NCI-H2227 (cell line): Measurements from ENCODE around the gene ALDH3B2.
A peak's percentile ranks its signal among the peaks of the same experiment; 100 is the strongest.

Experiments
- DNase-seq: peaks from one replicate; lab custom pipeline; 2025; ENCODE audit not compliant: unreplicated experiment; lab: John Stamatoyannopoulos, UW

The ALDH3B2 gene

DNA sequence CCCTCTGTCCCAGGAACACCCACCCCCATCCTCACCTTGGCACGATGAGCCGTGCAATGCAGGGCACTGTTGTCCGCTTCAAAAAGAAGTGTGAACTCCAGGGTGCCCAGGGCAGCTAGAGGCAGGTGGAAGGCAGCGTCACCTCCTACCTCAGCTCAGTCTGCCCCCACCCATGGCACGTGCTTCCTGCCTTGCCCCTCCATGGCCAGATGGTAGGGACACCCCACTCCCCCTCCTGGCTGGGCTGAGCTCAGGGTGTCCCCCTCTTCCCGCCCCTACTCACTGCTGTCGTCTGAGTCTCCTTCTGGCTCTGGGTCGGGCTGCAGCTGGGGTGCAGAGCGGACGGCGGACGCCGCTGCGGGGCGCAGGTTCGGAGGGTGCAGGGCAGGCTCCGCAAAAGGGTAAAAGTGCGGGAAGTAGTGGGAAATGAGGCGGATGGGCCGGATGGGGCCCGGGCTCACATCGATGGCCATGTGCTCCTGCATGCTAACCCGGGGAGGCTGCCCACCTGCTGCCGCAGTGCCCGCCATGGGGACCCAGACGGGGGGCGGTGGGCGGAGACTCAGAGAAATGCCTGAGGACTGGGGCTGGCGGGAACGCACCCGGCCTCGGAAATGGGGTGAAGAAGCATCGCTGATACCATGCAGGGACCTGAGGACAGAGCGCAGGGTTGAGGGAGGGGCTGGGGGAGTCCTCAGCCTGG, 58.5 kb downstream of the ALDH3B2 start:
- DNase-seq = no peak

DNA sequence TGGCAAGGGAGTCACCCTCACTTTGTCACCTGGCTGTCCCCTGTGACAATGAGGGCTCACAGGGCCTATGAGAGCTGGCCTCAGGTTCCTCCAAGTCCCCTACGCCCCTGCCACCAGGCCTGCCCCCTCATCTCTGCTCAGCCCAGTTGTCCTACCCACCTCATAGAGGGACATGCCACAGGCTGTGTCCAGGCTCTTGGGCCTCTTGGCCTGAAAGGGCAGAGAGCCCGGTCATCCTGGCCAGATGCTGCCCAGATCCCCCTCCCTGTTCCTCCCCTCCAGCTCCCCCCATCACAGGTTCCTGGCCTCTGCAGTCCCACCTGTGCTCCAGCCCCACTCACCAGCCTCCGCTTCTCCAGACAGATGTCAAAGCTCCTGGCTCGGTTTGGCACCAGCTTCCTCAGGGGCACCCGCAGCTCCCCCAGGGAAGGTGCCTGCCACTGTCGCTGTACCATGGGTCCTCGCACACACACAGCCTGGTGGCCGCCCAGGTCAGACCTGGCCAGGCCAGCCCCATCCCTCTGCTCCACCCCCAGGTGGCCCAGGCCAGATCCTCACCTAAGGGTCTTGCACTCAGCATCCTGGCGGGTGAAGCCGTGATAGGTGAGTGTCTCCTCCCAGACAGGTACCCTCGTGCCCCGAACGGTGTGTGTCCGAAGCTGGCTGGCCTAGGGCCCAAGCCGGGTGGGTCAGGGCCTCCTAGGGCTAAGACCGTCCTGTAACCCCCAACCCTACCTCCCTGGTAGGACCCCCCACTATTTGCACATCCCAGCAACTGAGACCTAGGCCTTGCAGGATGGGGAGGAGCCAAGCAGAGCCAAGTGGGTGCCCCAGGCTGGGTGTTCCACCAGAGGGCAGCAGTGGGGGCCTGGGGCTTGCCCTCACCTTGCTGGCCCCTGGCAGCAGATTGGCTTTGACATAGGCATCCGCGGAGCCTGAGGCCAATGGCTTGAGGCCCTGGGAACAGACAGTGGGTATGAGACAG, 59.4 kb downstream of the ALDH3B2 start:
- no peak for DNase-seq

DNA sequence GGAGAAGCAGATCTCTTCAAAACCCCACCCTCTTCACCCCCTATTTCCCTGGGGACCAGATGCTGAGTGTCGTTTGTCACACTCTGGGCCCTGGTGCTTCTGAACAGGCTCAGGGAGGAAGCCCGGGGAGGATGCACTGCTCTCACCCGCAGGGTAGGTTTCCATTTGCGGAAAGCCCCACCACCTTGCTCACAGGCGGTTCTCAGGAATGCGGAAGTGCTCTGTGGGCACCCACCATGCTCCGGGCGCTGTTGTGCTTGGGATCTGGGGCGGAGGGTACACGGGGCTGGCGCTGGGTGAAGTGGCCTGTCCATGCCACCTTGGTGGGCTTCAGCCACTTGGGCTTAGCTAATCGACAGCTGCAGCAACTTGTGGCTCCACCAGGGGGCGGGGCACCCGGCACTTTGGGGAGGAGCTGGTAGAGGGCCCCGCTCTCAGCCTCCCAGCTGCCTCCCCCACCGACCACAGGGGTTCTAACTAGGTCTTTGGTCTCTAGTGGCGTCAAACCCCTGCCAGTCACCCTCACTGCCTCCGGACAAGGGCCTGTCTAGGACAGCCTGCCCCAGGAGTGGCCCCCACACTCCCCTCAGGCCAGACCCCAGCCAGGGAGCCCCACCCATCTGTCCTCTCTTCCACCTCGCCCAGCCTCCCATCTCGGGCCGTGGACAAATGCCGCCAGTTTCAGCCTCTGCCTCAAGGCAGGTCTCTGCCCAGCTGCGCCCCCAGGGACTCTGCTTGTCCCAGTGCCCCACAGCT, 60.3 kb downstream of the ALDH3B2 start:
- peak; percentile 66 for DNase-seq

- no peak for DNase-seq
Observed at GRCh38 chr11:67613313-67613959, 61.0 kb downstream of the ALDH3B2 start.

DNA sequence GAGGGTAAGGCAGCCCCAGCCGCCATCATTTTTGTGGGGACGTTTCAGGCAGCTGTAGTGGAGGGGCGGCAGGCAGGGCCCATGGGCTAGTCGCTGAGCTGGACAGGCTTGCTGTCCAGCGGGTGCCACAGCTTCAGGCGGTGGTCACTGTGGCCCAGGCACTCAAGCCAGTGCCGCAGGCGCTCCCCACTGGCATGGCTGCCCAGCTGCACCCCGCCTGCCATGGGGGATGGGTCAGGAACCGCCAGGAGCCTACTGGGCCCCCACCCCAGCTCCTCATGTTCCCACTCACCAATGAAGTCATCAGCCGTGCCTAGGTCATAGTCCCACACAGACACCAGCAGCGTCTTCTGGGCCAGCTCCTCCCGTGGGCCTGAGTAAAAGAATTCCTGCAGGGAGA, 61.7 kb downstream of the ALDH3B2 start:
- DNase-seq = no peak
